Head of caudate nucleus (tissue), 42 donors: ENCODE measurements around the gene LONP2.
"Not testable (repeated sequence)": the region's sequence is repeated elsewhere in the genome, so short reads cannot be mapped to it uniquely, and the experiment has no call there.

ENCODE experiments used
- DNase-seq, 42 donors: peaks; one replicate each; pipeline versions ENCODE4 v3.0.0 to v3.0.0-alpha.2; 2020 to 2021; ENCODE audit warnings: mixed read lengths in 7 of 42
- intact Hi-C: fragments of 100-400 bp; cut with DNase I; formaldehyde crosslinking; loops from one replicate; pipeline ENCODE4 v1.15.0; 2022

LONP2 gene

GRCh38 chr16:48378836-48379235, 134.7 kb downstream of the LONP2 start:
- intact Hi-C loops, result no loop called here
- no peak for DNase-seq

DNA sequence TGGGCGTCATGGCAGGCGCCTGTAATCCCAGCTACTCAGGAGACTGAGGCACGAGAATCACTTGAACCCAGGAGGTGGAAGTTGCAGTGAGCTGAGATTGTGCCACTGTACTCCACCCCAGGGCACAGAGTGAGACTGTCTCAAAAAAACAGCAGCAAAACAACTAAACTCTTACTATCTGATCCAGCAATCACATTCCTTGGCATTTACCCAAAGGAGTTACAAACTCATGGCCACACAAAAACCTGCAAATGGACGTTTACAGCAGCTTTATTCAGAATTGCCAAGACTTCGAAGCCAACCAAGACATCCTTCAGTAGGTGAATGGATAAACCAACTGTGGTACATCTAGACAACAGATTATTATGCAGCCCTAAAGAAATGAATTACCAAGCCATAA, 137.1 kb downstream of the LONP2 start:
- intact Hi-C loops, result no loop called here

GRCh38 chr16:48382131-48382530, 138.0 kb downstream of the LONP2 start:
- DNase-seq, result no peak
- intact Hi-C loops, result no loop called here

More for the DNA sequence above, 137.1 kb downstream of the LONP2 start:
- no peak for DNase-seq

DNA sequence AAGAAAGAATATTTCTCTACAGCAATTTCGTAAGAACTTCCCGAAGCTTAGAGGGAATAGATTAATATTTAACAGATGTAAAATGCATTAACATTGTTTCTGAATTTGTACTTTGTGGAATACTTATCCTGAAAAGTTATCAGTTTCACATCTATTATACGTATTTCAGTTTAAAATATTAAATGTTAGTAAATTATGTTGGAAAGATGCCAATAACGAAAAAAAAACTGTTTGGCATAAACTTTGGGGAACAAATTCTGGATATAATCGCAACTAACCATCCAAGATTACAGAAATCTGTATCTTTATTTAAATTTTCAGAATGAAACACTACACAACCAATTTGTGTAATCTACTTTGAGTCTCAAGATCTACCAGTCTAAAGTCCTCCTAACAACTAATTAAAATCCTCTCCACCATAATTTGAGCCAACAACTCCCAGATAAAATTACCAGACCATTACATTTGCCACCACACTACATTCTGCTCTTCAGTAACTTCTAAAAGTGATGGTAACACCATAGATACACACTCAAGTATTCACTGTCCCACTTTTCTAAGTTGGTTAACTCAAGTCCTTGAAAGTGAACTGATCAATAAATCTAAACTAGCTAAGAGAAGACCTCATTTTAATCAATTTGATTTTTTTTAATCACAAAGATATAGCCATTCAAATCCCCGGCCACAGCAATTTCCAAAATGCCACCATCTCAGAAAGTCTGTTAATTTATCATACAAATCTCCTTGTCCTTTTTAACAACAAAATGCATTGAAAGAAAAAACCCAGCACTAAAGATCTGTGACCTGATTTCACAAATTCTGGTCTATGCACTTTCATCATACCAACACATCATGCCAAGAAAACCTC, 139.1 kb downstream of the LONP2 start:
- no peak for DNase-seq
- intact Hi-C loops, result no loop called here

GRCh38 chr16:48383877-48384519, 139.9 kb downstream of the LONP2 start:
- DNase-seq, result peak in 1 of 42 donors; percentile 25
- intact Hi-C loops, result no loop called here

GRCh38 chr16:48384520-48385252, 140.6 kb downstream of the LONP2 start:
- DNase-seq, result peak in 41 of 42 donors; percentile 35 to 92 (median 72)
- intact Hi-C loops, result no loop called here

GRCh38 chr16:48385253-48386150, 141.4 kb downstream of the LONP2 start, which contains the start of gene SIAH1:
TSS of gene SIAH1 (minus strand) at chr16:48385413. CDS start at chr16:48362428, 22,985 bp downstream.
- intact Hi-C loops, result no loop called here
- peak; percentile 45 to 94 (median 87) for DNase-seq

- no peak for DNase-seq
- intact Hi-C loops, result no loop called here
These were observed 142.6 kb downstream of the LONP2 start for GRCh38 chr16:48386559-48387312.

DNA sequence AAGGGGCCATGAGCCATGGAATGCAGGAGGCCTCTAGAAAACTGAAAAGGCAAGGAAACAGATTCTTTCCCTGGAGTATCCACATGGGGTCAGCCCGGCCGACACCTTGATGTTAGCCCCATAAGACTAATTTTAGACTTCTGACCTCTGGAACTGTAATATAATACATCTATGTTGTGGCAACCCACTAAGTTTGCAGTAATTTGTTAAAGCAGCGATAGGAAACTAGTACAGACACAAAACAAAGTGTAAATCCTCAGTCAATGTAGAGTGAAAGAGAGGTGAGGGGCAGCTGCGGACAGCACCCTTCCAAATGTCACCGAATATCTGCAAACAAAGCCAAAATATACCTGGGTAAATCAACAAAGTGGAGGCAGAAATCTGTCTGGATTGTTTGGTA, 148.3 kb downstream of the LONP2 start:
- DNase-seq, result no peak
- intact Hi-C loops, result no loop called here

- peak; percentile 48 to 96 (median 80) for DNase-seq
- intact Hi-C loops, result no loop called here
These were observed 149.6 kb downstream of the LONP2 start for GRCh38 chr16:48393485-48394354.

DNA sequence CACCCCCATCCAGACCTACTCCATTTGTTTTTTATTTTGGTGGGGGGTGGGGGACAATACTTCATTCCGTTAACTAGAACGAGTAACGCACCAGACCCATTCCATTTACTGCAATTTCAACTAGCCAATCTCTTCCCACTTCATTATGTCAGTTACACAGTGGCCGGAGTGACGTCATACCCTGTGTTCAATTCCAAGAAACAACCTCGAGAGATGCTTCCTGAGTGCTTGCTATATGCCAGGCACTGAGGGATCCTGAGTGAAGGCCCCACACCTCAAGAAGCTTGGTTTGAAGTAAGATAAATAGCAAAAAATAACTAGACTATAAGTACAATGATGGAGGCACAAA, 150.2 kb downstream of the LONP2 start:
- peak in 5 of 42 donors; percentile 14 to 54 (median 21) for DNase-seq
- intact Hi-C loops, result no loop called here

DNA sequence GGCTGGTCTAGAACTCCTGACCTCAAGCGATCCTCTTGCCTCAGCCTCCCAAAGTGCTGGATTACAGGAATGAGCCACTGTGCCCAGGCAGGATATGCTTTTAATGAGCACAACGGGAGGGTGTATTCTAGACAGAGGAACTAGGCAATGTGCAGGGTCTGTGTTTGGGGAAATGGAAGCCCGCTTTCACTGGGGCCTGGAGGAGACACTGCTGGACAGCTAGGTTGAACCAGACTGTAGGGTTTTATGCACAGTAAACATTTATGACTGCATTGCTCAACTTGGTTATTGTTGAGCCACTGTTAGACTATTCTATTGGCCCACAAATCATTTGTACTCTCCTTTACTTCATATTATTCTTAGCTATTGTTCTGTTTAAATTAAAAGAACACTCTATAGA, 151.3 kb downstream of the LONP2 start:
- intact Hi-C loops, result no loop called here
- DNase-seq, result no peak

DNA sequence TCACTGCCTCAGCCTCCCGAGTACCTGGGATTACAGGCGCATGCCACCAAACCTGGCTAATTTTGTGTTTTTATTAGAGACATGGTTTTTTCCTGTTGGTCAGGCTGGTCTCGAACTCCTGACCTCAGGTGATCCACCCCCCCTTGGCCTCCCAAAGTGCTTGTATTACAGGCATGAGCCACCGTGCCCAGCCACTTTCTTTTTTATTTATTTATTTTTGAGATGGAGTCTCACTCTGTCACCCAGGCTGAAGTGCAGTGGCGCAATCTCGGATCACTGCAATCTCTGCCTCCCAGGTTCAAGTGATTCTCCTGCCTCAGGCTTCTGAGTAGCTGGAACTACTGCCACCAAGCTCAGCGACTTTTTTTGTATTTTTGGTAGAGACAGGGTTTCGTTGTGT, 158.4 kb downstream of the LONP2 start:
- intact Hi-C loops, DNase-seq: not testable (repeated sequence)

- DNase-seq, result no peak
- intact Hi-C loops, result no loop called here
These were observed 161.1 kb downstream of the LONP2 start for GRCh38 chr16:48405153-48405552.

DNA sequence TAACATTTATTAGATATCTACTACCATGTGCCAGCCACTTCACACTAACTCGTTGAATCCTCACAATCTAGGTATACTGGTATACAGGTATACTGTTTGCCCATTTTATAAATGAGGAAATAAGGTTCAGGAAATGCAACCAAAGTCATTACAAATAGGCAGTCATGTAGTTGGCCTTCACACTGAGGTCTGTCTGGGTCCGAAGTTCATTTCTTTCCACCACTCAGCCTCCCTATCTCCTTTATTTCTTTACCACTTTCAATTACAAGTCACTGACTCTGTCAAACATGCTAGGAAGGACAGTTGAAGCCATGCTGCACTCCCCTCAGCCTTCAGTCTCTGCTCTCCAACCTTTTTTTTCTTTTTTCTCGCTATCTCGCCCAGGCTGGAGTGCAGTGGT, 161.8 kb downstream of the LONP2 start:
- DNase-seq, result no peak
- intact Hi-C loops, result no loop called here
